GM04503 (cell line): ENCODE measurements around the gene MYADML2.
"Not testable (repeated sequence)": the region's sequence is repeated elsewhere in the genome, so short reads cannot be mapped to it uniquely, and the experiment has no call there.

ENCODE experiments used
- DNase-seq: peaks from one replicate; pipeline ENCODE4 v3.0.0-alpha.2; 2012; ENCODE audit warnings: low read depth

Gene MYADML2, protein sequence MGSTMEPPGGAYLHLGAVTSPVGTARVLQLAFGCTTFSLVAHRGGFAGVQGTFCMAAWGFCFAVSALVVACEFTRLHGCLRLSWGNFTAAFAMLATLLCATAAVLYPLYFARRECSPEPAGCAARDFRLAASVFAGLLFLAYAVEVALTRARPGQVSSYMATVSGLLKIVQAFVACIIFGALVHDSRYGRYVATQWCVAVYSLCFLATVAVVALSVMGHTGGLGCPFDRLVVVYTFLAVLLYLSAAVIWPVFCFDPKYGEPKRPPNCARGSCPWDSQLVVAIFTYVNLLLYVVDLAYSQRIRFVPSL

DNA sequence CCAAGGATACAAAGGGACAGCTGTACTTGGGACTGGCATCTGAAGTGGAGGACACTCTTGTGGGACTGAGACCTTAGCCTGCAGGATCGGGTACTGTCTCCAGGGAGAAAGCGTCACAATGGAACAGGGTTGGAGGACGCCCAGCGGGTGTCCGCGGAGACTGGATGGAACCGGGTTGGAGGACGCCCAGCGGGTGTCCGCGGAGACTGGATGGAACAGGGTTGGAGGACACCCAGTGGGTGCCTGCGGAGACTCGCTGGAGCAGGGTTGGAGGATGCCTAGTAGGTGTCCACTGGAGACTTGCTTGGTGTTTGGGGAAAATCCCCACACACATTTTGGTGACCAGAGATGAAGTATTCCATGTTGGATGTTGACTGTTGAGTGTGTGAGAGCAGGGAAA lies at the start of gene MYADML2:
Gene MYADML2, minus strand, starts transcription at position 45 of the 400 bp plus-strand sequence. CDS start 5,492 bp downstream, outside the sequence.
- DNase-seq, result no peak

DNA sequence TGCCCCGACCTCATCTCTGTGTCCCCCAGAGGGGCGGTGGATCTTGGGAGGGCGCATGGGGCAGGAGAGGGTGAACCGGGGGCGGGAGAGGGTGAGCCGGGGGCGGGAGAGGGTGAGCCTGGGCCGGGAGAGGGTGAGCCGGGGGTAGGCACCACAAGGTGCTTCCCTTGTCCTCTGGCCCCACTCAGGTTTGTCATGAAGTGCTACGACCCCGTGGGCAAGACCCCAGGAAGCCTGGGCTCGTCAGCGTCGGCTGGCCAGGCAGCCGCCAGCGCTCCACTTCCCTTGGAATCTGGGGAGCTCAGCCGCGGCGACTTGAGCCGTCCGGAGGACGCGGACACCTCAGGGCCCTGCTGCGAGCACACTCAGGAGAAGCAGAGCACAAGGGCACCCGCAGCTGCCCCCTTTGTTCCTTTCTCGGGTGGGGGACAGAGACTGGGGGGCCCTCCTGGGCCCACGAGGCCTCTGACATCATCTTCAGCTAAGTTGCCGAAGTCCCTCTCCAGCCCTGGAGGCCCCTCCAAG lies 49.3 kb upstream of the MYADML2 start:
- DNase-seq, result no peak

DNA sequence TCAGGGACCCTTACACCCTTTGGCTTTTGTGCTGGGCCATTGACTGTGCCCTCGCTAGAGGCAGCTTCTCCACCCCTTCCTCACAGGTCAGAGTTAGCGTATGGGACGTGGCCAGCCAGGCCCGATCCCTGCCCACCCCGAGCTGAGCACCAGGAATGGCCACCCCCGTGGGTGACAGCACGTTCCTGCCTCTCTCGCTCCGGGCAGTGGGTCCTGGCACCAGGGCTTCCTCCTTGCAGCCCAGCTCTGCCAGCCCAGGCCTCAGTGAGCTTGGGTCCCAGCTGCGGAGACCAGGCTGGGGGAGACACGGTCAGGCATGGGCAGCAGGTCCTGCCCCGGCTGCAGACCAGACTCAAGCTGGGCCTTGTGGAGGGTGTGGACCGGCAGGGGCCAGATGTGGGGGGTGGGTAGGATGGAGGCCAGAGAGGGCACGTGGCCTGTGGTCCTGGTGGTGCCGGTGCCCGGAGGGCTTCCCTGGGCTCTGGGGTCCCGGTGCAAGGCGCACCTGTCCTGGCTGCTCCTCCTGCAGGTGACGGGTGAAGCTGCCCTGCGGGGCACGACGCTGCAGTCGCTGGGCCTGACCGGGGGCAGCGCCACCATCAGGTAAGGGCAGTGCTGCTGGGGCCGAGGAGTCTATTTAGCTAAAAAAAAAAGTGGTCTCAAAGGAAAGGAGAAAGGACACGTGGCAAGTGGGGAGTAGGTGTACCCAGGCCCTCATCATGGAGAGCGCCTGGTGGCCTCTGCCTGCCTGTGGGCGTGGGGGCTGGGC lies 48.6 kb upstream of the MYADML2 start:
- DNase-seq, result no peak

DNA sequence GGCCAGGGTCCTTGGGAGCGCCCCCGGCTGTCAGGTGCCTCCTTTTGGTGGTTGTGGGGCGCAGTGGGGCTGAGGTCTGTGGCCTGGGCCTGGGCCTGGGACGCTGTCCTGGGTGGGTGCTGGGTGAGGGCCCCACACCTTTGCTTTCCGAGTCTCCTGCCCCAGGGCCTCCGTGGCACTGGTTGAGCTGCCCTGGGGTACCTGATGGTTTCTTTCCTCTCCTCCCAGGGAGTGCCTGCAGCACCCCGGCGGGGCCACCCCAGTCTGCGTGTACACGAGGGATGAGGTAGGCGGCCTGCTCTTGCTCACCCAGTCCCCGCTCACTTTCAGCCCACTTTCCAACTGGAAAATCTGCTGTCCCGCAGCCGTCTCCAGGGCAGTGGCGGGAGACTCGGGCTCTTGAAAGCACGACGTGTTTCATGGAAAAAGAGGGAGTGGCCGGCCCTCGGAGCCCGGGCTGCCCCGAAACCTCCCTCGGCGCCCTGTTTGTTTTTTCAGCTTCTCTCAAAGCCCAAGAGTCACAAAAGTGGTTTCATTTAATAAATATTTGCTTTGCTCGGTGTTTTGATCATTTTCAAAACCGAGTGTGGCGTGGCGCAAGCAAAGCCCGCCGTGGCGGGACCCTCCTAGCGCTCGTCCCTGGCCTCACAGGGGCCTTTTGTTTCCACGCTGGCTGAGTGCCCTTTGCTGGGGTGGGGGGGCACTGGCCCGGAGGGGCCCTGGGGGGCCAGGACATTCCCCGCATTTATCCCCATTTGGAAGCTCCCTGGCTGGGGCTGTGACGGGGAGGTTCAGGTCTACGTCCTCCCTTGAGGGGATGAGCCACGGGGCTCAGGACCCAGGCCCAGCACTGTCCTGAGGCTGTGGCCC lies 47.8 kb upstream of the MYADML2 start:
- DNase-seq, result no peak

DNA sequence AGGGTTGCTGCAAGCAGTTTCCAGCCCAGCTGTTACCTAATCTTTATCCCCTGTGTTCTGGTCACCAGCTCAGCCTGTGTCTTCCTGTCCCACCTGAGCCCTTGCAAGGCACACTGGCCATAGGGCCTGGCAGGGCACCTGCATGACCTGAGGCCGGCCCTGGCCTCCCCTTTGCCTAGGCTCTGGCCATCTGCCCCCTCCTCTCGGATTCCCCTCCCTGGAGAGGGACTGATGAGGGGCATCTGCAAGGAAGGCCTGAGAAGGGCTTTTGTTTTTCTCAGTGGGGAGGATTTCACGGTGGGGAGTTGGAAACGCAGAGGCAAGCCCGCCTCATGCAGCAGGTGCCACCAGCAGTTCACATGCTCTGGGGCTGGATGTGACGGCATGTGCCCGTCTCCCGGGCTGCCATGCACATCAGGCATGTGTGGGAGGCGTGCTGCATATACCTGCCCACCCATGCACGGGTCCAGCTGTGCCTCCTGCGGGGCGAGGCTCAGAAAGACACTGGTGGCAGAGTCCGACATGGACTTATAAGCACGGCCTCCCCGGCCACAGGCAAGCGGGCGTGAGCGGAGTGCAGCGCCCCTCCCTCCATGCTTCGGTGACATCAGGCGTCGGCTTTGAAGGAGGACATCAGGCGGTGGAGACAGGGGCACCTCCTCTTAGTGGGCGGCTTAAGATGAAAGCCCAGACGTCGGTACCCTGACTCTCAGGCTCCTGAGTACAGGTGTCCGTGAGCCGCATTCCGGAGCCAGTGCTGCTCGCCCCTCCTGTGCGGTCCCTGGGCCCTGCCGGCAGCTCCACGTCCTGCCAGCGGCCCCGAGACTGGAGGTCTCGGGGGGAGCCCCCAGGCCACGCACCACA lies 46.9 kb upstream of the MYADML2 start:
- DNase-seq, result no peak

DNA sequence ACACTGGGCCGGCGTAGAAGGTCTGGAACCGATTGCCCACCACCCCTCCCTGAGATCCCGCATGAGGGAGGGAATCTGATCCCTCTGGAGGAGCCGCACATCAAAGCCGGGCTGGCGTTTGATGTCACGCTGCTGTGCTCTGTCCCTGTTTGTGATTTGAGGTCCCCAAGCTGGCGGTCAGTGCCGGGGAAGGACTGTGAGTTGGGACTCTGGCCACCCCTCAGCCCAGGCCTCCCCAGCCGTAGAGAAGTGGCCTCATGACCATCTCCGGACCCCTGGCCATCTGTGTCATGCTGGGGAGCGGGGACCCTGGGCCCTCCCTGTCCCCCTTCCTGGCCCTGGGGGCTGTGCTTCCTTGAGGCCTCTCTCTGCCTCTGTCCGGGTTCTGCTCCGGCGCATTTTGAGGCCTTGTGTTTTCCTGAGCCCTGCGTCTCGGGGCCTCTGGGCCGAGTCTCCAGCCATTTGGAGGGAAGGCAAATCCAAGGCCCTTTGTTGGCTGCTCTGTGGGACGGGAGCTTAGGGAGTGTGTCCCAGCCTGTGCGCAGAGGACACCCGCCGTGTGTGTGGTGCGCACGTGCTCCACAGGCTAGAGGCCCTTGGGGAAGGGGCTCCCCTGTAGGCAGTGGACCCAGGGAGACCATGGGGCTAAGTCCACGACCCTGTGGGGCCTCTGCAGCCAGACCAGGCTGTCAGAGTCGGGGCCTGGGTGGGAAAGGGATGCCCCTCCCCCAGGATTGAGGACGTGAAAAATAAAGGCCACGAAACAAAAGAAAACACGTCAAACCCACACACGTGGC lies 45.5 kb upstream of the MYADML2 start:
- no peak for DNase-seq

DNA sequence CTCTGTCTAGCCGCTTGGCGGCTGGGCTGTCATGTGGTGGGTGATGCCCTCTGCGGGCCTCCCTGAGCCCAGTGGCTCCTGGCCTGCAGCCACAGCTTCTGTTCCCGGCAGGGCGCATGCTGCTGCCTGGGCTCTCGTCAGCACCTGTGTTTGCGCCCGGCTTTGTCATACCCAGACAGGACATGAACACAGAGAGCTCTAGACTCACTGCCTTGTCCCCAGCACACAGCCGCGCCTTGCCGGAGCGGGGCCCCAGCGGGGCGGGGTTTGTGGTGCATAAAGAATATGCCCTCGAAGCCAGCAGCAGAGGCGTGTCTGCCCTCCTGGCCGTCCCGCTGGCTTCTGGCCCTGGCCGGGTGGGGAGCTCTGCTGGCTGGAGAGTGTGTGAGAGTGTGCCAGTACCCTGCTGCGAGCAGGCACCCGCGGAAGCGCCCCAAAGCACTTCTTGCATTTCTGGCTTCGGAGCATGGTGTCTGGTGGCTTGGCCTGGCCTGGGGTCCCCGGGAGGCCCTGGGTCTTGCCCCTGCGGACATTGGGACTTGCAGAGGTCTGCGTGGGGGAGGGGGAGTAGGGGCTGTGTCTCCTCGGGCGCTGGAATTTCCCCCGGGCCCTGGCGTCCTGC lies 44.8 kb upstream of the MYADML2 start:
- DNase-seq, result peak; percentile 44

DNA sequence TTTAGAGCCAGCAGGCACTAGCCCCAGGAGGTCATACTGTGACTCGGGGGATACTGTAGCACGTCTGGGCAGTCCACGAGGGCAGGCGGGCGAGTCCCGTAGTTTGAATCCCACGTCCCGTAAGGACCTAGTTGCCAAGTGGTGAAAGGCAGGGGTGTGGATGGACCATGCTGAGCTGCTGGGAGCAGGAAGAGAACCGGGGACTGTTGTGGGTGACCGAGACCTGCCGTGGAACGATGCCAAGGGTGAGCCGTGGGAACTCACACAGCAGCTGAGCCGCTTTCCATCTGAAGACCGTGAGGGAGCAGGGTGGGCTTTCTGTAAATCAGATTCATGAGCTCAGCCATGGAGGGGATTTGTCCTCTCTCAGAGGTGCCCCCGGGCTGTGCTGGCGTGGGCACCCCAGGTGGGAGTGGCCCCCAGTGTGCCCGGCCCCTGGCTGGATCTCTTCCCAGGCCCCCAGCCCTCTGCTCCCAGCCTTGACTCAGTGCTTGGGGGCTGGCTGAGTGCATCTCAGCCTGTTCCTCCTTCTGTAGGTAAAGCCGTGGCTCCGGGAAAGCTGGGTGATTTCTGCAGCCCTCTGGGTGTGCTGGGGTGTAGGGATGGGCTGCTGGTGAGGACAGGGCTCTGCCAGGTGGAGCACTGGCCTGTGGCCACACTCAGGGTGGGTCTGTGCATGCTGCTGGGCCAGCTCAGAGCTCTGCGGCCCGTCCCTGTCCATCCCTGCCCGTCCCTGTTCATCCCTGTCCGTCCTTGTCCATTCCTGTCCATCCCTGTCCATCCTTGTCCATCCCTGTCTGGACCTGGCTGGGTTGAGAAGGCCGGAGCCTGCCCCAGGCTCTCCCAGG lies 44.0 kb upstream of the MYADML2 start:
- no peak for DNase-seq

DNA sequence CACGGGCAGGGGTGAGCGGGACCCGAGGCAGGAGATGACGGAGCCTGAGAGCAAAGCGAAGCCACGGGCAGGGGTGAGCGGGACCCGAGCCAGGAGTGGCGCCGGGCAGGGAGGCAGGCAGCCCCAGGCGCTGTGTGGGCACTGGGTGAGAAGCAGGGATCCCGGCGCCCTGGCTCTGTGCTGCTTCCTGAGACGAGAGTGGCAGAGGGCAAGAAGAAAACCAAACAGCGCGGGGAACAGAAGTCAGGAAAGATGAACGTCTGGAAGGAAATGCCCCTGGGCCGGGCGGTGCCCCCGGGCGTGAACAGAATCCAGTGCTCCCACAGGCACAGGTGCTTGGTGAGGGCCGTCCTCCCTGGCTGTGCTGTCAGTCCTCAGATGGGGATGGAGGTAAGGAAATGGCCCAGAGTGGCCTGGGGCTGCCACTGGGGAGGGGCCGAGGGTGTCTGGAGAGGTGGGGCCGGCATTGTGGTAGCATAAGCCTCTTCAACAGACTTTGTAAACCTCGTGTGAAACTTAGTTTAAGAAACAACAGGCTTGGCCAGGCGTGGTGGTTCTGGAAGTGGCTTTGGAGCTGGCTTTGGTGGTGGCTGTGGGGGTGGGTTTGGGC lies 40.2 kb upstream of the MYADML2 start:
- no peak for DNase-seq

DNA sequence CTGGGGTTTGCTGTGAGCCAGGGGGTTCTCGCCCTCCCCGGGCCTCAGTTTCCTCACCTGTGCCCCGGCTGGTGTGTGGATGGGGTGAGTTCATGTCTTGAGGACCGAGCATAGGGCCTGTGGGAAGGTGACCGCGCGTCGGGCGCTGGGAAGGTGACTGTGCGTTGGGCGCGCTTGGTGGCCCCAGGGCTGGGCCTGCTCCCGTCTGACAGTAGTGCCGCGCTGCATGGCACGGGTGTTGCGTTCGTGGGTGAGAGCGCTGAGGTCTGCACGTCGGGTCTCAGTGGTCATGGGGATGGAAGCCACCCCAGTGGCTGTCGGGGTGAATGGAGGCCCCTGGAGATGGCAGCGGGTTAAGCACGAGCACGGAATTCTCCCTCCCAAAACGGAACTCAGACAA lies 39.6 kb upstream of the MYADML2 start:
- no peak for DNase-seq

DNA sequence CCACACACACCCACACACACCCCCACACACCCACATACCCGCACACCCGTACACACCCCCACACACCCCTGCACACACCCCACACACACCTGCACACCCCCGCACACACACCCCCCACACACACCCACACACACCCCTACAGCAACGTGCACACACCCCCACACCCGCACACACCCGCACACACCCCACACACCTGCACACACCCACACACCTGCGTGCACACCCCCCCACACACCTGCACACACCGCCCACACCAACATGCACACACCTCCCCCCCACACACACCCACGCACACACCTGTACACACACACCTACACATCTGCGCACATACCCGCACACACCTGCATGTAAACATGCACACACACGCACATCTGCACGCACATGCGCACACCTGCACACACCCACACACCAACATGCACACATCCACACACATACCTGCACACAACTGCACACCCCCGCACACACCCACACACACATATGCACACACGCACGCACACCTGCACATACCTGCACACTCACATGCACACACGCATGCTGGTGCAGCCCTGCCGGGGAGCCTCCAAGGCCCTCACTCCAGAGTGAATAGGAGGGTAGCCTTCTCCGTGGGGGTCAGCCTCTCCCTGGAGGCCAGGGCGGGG lies 37.9 kb upstream of the MYADML2 start:
- DNase-seq, result no peak

DNA sequence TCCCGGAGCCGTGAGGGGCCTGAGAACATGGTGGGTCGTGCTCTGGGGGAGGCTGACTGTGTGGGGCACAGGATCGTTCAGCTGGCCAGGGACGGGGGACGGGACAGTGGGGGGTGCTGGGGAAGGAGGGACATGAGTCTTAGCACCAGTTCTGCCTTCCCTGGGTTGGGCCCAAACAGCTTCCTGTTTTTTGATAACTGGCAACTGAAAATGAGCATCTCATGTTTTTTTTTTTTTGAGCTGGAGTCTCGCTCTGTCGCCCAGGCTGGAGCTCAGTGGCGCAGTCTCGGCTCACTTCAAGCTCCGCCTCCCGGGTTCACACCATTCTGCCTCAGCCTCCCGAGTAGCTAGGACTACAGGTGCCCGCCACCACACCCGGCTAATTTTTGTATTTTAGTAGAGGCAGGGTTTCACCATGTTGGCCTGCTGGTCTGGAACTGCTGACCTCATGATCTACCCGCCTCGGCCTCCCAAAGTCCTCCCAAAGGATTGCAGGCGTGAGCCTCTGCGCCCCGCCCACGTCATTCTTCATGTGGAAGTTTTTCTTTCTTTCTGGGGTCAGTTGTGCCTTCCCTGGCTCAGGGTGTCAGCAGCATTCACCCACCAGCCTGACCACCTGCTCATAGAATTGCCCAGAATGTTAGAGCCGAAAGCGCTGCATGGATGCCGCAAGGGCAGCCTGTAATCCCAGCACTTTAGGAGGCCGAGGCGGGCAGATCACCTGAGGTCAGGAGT lies 36.8 kb upstream of the MYADML2 start:
- DNase-seq, result no peak

DNA sequence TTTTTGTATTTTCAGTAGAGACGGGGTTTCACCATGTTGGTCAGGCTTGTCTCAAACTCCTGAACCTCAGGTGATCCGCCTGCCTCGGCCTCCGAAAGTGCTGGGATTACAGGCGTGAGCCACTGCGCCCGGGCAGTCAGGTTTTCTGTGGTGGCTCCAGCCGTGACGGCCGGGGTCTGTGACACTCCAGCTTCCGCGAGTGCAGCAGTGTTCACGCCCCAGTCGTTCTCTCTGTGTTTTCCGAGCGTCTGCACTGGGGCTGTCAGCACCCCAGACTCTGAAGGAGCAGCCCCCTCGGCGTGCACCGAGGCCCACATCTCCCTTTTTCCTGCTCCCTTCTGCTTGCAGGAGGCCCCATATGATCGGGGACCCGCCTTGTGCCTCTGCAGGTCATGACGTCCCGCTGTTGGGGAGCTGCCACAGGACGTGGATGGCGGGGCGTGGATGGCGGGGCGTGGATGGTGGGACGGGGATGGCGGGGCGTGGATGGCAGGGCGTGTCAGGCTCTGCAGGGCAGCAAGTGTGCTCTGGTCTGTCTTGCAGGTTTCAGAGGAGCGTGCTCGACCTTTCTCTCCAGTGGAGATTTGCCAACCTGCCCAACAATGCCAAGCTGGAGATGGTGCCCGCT lies 36.1 kb upstream of the MYADML2 start:
- DNase-seq, result no peak

DNA sequence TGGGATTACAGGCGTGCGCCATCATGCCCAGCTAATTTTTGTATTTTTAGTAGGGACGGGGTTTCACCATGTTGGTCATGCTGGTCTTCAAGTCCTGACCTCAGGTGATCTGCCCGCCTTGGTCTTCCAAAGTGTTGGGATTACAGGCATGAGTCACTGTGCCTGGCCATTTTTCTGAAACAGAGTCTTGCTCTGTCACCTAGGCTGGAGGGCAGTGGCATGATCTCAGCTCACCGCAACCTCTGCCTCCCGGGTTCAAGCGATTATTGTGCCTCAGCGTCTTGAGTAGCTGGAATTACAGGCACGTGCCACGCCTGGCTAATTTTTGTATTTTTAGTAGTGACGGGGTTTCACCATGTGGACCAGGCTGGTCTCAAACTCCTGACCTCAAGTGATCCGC lies 34.5 kb upstream of the MYADML2 start:
- not testable (repeated sequence) for DNase-seq

DNA sequence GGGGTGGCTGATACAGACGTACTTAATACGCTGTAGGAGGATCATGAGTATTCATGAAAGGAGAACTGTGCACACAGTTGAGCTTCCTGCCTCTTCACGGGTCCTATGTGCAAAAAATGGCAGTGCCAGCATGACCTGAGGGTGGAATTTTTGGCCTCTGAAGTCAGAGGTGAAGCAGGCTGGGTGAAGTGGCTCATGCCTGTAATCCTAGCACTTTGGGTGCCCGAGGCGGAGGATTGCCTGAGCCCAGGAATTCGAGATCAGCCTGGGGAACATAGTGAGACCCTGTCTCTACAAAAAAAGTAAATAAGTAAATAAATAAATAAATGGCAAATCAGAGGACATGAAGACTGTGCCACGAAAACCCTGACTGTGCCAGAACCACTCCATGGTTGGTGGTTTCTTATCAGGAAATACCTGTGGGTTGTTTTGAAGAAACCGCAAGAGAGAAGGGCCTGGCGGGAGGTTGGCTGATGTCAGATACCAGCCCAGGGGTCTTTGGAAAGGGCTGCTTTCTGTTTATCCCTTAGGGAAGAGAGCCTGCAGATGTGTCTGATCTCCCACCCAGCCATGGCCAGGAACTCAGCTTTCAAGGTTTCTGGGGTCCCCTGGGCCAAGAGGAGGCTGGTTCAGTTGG lies 33.8 kb upstream of the MYADML2 start:
- DNase-seq, result no peak

DNA sequence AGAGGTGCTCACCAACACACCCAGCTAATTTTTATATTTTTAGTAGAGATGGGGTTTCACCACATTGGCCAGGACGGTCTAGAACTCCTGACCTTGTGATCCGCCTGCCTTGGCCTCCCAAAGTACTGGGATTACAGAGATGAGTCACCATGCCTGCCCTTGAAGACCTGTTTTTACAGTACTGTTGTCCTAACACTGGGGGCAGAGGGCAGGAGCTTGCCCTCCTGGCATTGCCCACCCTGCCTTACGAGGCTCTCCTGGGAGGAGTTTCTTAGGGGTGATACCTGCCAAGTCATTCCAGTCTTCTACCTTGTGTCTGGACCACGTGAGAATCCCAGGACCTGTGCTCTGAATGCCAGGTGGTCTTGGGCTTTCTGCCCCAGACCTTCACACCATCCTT lies 33.1 kb upstream of the MYADML2 start:
- no peak for DNase-seq
